Kidney (tissue), 14 donors: Measurements from ENCODE around the gene PLK2. TPM values are rescaled to one million over a fixed set of nuclear protein-coding genes. Genes with fewer than 3 reads are reported as not detected.

Experiments
- DNase-seq, 5 donors: peaks; one replicate each; pipeline ENCODE4 v3.0.0-alpha.2; 2013 to 2020
- FAIRE-seq: peaks from 2 replicates; lab custom pipeline; 2012; peaks lifted over from hg19 to GRCh38; lab: Jason Lieb, UNC
- H3K27ac ChIP-seq, 2 donors: one replicate each; pipeline ENCODE4 v1.7.0; 2013; ENCODE audit warnings: low read depth in 2 of 2, low read length in 2 of 2, inconsistent platforms in 1 of 2
- H3K27me3 ChIP-seq: one replicate; pipeline ENCODE4 v1.7.1; 2013; ENCODE audit warnings: low read length, inconsistent platforms; ENCODE audit not compliant: control insufficient read depth, insufficient read depth
- H3K36me3 ChIP-seq, 3 donors: one replicate each; pipeline versions ENCODE4 v1.7.0 to v1.7.1; 2013; ENCODE audit warnings: low read length in 3 of 3, control low read depth in 1 of 3, inconsistent platforms in 1 of 3; ENCODE audit not compliant: insufficient read depth in 3 of 3, control insufficient read depth in 2 of 3
- H3K4me1 ChIP-seq, 3 donors: one replicate each; pipeline versions ENCODE4 v1.7.0 to v1.7.1; 2013; ENCODE audit warnings: low read length in 3 of 3, inconsistent platforms in 1 of 3, low read depth in 1 of 3; ENCODE audit not compliant: control insufficient read depth in 2 of 3, insufficient read depth in 2 of 3
- H3K4me3 ChIP-seq, 3 donors: one replicate each; pipeline versions ENCODE4 v1.7.0 to v1.8.1; 2013; ENCODE audit warnings: low read length in 3 of 3, control low read depth in 1 of 3, inconsistent platforms in 1 of 3
- H3K9ac ChIP-seq, 3 donors: one replicate each; pipeline versions ENCODE4 v1.7.0 to v1.7.1; 2013; ENCODE audit warnings: low read length in 3 of 3, control low read depth in 1 of 3, inconsistent platforms in 1 of 3
- H3K9me3 ChIP-seq, 3 donors: one replicate each; pipeline versions ENCODE4 v1.7.0 to v1.7.1; 2013; ENCODE audit warnings: low read length in 3 of 3, control low read depth in 1 of 3, inconsistent platforms in 1 of 3; ENCODE audit not compliant: control insufficient read depth in 2 of 3, insufficient read depth in 1 of 3
- CTCF ChIP-seq: IDR thresholded peaks from 3 replicates; pipeline ENCODE4 v1.5.1; 2012; ENCODE audit warnings: mild to moderate bottlenecking, moderate library complexity, borderline replicate concordance; ENCODE audit not compliant: insufficient read depth; ENCODE audit errors: extremely low read depth
- intact Hi-C: fragments of 100-400 bp; cut with DNase I; formaldehyde crosslinking; loops from one replicate; pipeline ENCODE4 v1.11.1; 2022
- polyA plus RNA-seq: library from polyadenylated mRNA; stranded (reverse); fragments of 350-450 nt; fragmentation: Illumina TruSeq; extraction: RNeasy Lipid Tissue Mini Kit (QIAGEN cat#74804); gene quantifications from one replicate; pipeline ENCODE4 v1.2.3, GENCODE V29; 2014; ENCODE audit warnings: low read depth, low replicate concordance; ENCODE audit not compliant: insufficient read depth
- total RNA-seq: library from RNA; stranded (reverse); fragmentation: NEBNext Ultra II Directional; extraction: Animal tissue kit (Norgen Biotek cat#: 25700); gene quantifications from one replicate; pipeline ENCODE4 v1.2.1, GENCODE V29; 2021
- donor health status: control.
- donor health status: control.
- donor health status: control.
- donor health status: control.
- donor health status: control.
- donor health status: DM: yes; HTN: yes; CAD: no.
- donor health status: Normal renal cell carcinoma (clear cell type).

The PLK2 gene
- total and polyA plus RNA-seq, 2 donors from 2014 or later, result 8.4 to 53.1 TPM

GRCh38 chr5:58477760-58478376 is 18.0 kb upstream of the PLK2 start:
- TF ChIP-seq CTCF, result no peak
- Histone ChIP-seq H3K27me3 (no peaks in the 10 kb centered on the region), H3K36me3 (no peaks in the 10 kb centered on the region), H3K27ac (no peak overlapping the region), H3K9me3 (peaks cover 0 to 6% (median 0%) of the 10 kb centered on the region in 3 donors), H3K9ac (no peak overlapping the region), H3K4me1 (no peaks in the 10 kb centered on the region), H3K4me3 (no peak overlapping the region)
- no peak for DNase-seq
- intact Hi-C loops, result no loop called here
- FAIRE-seq, result no peak

GRCh38 chr5:58475404-58475803 is 15.5 kb upstream of the PLK2 start:
- no peak overlapping the region for H3K4me3 ChIP-seq
- intact Hi-C loops, result no loop called here
- H3K36me3 ChIP-seq, result no peaks in the 10 kb centered on the region
- FAIRE-seq, result no peak
- TF ChIP-seq CTCF, result no peak
- no peak for DNase-seq
- no peak overlapping the region for H3K9ac ChIP-seq
- H3K27ac ChIP-seq, result no peak overlapping the region
- H3K4me1 ChIP-seq, result no peaks in the 10 kb centered on the region
- H3K9me3 ChIP-seq, result no peaks in the 10 kb centered on the region
- H3K27me3 ChIP-seq, result no peaks in the 10 kb centered on the region

GRCh38 chr5:58469896-58470295 is 10.0 kb upstream of the PLK2 start:
- TF ChIP-seq CTCF, result no peak

More at GRCh38 chr5:58469896-58470295, 10.0 kb upstream of the PLK2 start:
- Histone ChIP-seq H3K36me3 (no peaks in the 10 kb centered on the region), H3K4me1 (no peaks in the 10 kb centered on the region), H3K27ac (no peak overlapping the region), H3K27me3 (no peaks in the 10 kb centered on the region), H3K9ac (no peak overlapping the region), H3K9me3 (no peaks in the 10 kb centered on the region), H3K4me3 (no peak overlapping the region)
- intact Hi-C loops, result loop anchor here (10.0 kb wide), 1 partner anchor 695 kb away; no protein-coding TSS in a partner anchor
- DNase-seq, result no peak
- no peak for FAIRE-seq
